ENCODE data around the gene CMBL. TPM values are rescaled to one million over a fixed set of nuclear protein-coding genes. Genes with fewer than 3 reads are reported as not detected.
"Not testable (repeated sequence)": the region's sequence is repeated elsewhere in the genome, so short reads cannot be mapped to it uniquely, and the experiment has no call there.

Gene CMBL
- total RNA-seq, 2 donors from 2014 or later = 23.9 to 39.5 TPM

DNA sequence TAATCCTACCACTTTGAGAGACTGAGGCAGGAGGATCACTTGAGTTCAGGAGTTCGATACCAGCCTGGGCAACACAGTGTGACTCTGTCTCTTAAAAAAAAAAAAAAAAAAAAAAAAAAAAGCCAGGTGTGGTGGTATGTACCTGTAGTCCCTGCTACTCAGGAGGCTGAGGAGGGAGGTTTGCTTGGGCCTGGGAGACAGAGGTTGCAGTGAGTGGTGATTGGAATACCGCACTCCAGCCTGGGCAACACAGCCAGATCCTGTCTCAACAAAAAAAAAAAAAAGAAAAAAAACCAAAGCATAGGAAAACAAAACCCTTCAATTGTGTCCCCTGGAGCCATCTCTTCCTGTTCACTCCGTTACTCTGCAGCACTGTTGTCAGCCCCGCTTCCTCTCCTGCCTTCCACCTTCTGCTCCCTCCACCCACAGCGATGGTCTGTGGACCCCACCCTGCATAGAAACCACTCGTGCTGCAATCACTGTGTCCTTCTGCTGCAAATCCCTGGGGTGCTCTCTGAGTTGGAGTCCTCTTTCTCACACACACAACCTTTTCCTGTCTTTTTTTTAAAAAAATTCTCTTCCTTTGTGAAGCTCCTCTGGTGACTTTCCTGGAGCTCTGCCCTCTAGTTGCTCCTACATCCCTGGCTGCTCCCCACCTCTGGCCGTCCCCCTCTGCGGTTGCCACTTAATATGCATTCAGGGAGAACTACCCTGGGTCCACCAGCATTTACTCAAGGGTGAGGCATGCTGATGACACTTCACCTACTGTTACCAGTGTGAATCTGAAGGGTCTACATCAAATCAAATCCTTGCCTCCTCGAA lies 35.4 kb downstream of the CMBL start:
- ATAC-seq (no peak), DNase-seq (no peak)
- intact Hi-C loops (cut with DNase I) = no loop called here

DNA sequence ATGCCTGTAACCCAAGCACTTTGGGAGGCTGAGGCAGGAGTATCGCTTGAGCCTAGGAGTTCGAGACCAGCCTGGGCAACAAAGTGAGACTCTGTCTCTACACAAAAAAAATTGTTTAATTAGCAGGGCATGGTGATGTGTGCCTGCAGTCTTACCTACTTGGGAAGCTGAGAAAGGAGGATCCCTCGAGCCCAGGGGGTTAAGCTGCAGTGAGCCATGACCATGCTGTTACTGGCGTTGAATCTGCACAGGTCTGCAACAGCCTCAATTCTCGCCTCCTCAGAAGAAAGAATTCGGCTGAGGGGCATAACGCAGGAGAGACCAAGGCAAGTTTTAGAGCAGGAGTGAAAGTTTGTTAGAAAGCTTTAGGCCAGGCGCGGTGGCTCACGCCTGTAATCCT lies 39.6 kb downstream of the CMBL start:
- no peak for DNase-seq
- intact Hi-C loops (cut with DNase I) = no loop called here
- ATAC-seq = no peak

DNA sequence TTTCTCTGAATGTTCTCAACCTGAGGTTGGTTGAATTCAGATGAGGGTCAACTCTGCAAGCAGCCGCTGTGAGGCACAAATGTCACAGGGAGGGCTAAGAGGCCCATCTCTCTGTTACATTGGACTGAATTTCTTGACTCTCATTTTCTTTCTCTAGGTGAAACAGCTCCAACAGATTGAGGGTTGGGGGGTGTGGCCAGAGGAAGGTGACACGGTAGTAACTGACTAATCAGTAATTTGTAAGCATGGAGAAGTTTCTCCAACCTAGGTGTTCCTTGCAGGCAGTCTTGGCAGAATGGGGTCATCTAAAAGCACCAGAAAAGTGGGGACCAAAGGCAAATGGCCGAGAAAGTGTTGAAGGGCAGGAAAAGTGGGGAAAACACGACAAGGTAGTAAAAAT lies 40.9 kb downstream of the CMBL start:
- DNase-seq = no peak

DNA sequence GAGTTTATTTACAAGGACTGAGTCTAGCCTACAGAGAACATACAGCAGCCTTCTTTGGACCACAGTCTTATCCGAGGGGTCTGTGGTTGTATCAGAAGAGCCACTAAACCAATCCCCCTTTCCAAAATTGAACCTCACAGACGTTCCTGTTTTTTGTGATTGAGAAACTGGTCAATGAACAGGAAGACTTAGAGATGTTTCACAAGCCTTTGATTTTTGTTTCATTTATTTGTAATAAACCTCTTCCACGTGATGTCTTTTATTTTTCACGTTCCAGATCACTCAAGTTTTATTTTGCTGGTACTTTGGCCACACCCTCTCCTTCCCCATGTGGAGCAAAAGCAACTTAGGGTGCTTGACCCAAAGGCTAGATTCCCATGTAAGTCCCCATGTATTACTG lies 41.6 kb downstream of the CMBL start:
- ATAC-seq (no peak), DNase-seq (no peak)
- intact Hi-C loops (cut with DNase I) = no loop called here

More for the DNA sequence above, 40.9 kb downstream of the CMBL start:
- no peak for ATAC-seq
- intact Hi-C loops (cut with DNase I) = no loop called here

DNA sequence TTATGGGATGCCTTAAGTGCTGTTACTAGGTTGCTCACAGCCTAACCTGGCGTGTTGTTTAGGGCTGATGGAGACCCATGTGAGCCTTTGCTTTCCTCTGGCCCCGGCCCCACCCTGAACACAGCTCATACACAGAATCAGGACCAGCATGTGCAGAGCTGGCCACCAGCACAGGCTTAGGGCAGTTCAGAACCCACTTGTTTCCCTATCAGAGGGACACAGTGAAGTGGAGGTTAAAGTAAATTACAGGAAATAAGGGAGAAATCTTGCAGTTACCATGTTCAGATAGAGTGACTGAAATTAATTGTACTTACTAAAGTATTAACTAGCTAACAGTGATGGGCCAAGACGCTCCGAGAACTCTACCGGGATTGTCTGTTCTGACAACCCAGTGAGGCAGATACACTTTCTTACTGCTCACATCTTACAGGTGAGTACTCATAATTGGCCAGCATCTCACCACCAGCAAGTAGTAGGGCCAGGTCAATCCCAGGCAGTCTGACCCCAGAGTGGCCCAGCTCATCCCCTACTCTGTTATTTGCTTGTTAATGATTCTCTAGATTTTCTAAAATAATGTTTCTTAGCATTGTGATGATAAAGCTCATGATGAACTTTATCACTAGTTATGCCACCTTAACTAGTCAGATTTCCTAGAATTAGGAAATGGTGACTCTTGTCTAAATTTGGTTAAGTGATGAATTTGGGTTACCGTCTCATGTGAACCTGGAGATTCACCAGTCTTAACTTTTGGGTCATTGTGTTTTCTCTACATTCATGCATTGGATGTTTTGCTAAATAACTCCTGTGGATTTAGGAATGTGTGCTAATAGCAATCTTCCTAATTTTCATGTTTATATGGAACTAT lies 42.2 kb downstream of the CMBL start:
- no peak for DNase-seq
- intact Hi-C loops (cut with DNase I) = no loop called here
- ATAC-seq = no peak

DNA sequence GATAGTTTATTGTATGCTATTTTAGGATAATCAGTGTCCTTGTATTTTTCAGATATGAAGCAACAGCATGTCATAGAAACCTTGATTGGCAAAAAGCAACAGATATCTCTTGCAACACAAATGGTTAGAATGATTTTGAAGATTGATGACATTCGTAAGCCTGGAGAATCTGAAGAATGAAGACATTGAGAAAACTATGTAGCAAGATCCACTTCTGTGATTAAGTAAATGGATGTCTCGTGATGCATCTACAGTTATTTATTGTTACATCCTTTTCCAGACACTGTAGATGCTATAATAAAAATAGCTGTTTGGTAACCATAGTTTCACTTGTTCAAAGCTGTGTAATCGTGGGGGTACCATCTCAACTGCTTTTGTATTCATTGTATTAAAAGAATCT lies 43.1 kb downstream of the CMBL start:
- ATAC-seq = no peak
- DNase-seq = no peak
- intact Hi-C loops (cut with DNase I) = no loop called here

DNA sequence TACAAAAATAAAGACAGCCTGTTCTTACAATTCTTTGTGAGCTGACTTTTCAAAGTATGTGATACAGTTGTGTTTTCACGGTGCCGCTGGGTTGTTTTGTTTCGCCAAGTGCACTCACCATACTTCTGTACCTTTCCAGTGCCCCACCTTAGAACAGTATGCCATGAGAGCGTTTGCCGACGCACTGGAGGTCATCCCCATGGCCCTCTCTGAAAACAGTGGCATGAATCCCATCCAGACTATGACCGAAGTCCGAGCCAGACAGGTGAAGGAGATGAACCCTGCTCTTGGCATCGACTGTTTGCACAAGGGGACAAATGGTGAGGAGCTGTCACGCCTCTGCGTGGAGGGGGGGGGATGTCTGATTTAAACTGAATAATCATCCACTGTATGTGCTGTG lies 44.7 kb downstream of the CMBL start:
- DNase-seq (no peak), ATAC-seq (no peak)
- intact Hi-C loops (cut with DNase I) = no loop called here

DNA sequence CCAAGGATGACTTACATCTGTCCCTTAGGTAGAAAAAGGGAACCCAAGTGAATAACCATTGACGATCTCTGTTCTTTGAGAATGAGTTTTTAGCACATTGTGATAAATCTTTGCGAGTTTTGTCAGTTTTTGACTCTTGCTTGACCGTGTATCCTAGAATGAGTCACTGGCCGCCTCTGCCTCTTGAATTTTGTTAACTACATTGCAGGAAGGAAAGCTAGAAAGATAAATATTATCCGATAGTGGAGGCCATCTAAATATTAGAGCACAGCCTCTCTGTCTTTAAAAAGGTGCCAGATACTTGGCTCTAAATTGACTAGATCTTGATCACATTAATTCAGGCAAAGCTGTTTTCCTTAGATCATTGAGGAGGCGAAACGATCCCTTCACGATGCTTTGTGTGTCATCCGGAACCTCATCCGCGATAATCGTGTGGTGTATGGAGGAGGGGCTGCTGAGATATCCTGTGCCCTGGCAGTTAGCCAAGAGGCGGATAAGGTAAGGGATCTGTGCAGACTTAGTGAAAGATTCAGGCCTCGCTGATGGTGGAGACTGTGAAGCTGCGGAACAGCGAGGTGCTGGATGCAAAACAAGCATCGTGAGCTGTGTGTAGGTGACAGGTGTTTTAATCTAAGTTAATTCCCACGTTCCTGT lies 45.5 kb downstream of the CMBL start:
- DNase-seq (peak; percentile 38), ATAC-seq (peak in 1 of 2 donors; percentile 27)
- intact Hi-C loops (cut with DNase I) = no loop called here

DNA sequence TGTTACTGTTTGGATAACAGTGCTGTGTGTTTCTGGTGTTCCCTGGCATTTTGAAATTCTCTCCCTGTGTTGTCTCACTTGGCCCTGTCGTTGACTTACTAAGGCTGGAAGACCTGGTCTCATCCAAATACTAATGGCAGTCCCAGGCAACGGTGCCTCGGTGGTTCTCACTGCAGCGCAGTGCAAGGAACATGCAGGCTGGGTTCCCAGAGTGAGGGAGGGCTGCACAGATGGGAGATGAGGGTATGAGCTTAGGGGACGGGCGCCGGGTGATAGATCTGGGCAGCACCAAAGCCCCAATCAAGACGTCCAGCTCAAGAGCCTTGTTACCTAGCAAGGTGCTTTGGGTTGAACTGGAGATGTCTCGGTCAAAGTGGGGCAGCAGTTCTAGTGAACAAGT lies 46.6 kb downstream of the CMBL start:
- DNase-seq (no peak), ATAC-seq (peak in 1 of 2 donors; percentile 23)
- intact Hi-C loops (cut with DNase I) = no loop called here

DNA sequence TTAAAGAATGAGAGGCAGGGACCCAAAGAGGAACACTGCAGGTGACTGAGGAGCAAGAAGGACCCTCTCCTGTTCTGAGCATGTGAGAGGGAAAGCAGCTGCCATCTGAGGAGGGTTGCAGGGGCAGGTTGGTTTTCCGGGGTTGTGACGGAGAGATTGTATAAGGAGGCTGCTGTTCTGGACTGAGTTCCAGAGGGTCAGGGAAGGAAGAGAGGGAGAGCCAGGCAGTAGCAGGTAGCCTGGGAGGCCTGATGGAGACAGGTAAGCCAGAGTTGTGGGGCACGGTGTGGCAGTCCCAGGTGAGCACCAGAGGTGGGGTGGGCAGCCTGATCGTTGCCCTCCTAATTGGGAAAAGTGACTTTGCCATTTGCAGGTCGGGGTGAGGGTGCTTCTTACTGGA lies 47.8 kb downstream of the CMBL start:
- DNase-seq (no peak), ATAC-seq (no peak)
- intact Hi-C loops (cut with DNase I) = no loop called here

DNA sequence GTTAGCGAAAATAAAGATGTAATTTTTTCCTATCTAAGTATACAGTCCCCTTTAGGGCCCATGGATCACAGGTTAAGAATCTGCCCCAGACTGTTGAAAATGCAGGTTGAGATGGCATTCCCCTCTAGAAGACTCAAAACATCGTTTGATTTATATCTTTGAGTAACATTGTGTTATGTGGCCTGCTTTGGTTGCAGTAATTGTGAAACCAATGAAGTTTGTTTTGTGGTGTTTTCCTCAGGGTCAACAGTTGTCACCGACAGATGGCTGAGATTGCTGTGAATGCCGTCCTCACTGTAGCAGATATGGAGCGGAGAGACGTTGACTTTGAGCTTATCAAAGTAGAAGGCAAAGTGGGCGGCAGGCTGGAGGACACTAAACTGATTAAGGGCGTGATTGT lies 49.8 kb downstream of the CMBL start:
- ATAC-seq (no peak), DNase-seq (no peak)
- intact Hi-C loops (cut with DNase I) = no loop called here

DNA sequence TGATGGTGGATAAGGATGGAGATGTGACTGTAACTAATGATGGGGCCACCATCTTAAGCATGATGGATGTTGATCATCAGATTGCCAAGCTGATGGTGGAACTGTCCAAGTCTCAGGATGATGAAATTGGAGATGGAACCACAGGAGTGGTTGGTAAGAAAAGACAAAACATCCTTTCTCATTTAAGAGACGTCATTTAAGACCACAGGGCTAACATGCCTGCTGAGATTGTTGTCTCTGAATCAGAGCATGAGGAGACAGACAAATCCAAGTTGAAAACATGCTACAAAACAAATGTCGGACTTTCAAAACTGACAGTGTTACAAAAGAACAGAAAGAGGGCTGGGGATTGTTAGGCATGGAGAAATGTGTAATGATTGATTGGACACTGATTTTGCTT lies 53.0 kb downstream of the CMBL start:
- intact Hi-C loops (cut with DNase I) = no loop called here
- no peak for ATAC-seq
- no peak for DNase-seq

DNA sequence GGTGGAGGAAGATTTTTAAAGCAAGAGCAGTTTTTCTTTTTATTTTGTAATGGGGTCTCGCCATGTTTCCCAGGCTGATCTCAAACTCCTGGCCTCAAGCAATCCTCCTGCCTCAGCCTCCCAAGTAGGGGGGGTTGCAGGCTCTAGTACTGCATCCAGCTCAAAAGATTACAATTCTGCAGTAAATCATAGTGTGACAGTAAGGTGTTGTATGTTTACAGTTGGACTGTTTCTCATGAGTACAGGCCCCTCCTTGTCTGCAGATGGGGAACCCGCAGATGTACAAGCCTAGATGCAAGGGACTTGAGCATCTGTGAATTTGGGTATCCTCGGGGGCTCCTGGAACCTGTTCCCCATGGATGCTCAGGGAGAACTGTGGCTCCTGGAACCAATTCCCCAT lies 54.3 kb downstream of the CMBL start:
- no peak for DNase-seq
- intact Hi-C loops (cut with DNase I) = no loop called here
- ATAC-seq = no peak

DNA sequence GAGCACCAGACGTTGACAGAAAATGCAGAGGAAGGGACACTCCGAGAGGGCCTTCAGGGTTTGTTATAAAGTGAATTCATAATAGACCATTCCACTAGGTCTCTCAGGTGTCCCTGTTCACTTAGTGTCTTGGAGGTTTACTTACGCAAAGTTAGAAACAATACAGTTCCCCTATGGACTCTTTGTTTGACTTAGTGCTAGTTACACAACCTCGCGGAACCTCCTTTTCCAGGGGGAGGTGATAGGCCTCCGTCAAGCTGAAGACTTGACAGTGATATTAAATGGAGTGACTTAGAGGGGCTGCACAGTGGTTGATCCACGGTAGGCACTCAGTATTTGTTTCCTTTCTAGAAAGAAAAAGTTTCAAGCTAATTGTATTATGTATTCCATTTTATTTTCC lies 56.3 kb downstream of the CMBL start:
- intact Hi-C loops (cut with DNase I) = no loop called here
- no peak for DNase-seq
- no peak for ATAC-seq

DNA sequence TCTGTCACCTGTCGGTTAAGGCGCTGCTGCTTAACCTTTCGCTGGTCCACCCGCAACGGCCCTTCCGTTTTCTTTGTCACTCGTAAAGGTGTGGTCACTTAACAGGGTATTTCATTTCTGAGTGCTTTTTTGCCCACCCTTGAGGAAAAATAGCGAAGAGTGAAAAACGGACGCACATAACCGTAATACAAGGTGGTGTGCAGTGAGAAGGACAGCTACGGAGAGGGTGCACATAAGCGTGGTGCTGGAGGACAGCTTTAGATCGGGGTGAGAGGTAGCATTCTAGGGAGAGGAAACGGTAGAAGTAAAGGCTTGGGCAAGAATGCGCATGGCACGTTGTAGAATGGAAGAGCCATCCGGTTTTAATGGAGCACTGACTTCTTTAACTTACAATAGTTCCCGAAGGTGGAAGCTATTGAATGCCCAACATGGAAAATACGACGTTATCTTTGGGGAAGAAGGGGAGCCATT lies 56.9 kb downstream of the CMBL start:
- intact Hi-C loops (cut with DNase I) = no loop called here
- DNase-seq = no peak
- no peak for ATAC-seq

DNA sequence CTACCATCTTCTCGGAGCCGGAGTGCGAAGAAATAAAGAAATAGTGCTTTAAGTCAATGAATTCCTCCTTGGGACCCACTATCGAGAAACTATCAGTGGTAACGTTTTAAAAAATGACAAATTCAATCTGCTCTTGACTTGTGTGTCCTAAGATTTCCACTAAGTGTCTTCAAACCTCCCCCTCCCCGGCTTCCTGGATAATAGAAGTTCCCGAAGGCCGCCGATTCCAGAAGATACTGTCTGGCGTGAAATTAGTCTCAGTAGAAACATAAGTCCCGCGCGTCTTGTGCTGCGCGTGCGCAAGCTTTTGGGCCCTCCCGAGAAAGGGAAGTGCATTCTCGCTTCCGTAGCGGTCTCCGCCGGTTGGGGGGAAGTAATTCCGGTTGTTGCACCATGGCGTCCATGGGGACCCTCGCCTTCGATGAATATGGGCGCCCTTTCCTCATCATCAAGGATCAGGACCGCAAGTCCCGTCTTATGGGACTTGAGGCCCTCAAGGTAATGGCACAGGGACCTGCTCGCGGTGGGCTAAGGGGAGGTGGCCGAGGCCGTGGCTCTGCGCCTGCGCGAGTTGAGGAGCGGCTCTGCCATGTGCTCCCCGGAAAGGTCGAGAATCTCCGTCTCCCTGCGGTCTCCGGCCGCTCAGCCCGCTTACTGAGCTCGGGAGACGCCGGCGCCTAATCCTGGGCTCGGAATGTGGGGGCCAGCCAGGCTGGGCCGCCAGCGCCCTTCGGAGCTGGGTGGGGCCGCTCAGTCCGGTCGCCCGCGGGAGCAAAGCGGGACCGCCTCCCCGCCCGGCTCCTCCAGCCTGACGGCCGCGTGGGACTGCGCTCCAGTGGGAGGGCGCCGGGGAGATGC lies 57.5 kb downstream of the CMBL start, which contains the start of gene CCT5:
Gene CCT5 (plus strand): TSS at position 333 of the 858 bp plus-strand sequence. CDS start 61 bp downstream, at position 394.
- DNase-seq (peak; percentile 95), ATAC-seq (peak; percentile 91 to 92)
- intact Hi-C loops (cut with DNase I) = no loop called here

DNA sequence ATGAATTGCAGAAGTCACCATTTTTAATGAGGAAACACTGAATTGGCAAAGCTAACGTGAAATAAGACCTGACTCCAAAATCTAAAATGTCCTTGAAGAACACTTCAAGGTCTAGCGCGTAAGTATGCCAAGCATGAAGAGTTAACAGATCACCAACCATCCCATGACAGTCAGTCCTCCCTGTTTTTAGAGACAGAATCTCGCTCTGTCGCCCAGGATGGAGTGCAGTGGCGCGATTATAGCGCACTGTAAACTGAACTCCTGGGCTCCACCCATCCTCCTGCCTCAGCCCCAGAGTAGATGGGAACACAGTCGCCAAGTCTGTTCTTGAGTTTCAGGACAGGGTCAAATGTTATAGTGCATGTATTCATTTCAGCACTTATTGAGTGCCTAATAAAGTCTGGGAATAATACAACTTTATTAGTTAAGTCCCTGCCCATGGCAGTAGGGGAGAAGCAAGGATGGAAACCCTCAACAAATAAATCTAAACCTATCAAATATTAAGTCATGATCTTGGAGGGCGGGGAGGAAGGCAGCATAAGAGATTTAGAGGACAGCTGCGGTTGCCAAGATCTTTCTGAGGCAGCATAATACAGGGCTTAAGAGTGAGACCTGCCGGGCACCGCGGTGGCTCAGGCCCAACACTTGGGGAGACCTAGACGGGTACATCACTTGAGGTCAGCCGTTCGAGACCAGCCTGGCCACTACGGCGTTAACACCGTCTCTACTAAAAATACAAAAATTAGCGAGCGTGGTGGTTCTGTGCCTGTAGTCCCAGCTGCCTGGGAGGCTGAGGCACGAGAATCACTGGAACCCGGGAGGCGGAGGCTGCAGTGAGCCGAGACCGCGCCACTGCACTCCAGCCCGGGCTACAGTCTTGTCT lies 59.1 kb downstream of the CMBL start:
- ATAC-seq = no peak
- DNase-seq = no peak
- intact Hi-C loops (cut with DNase I) = no loop called here

DNA sequence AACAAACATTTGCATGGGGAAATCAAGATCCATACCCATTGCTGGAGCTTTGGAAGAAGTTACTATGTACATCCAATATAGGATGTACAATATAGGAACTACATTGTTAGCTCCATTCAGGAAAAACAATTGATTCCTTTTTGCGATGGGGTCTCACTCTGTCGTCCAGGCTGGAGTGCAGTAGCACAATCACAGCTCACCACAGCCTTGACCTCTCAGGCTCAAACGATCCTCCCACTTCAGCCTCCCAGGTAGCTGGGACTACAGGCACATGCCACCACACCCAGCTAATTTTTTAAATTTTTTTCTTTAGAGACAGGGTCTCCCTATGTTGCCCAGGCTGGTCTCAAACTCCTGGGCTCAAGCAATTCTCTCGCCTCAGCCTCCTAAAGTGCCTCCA lies 60.5 kb downstream of the CMBL start:
- ATAC-seq; intact Hi-C loops (cut with DNase I): not testable (repeated sequence)

More for the DNA sequence above, 60.5 kb downstream of the CMBL start:
- DNase-seq = not testable (repeated sequence)
